ENCODE measurements around the gene SH2B2.

GRCh38 chr7:102289057-102289456, 2.4 kb downstream of the SH2B2 start:
- TF ChIP-seq CTCF (IDR thresholded peaks at IDR 0.05) = no peak
- no peak for TF ChIP-seq POLR2A (IDR thresholded peaks at IDR 0.05)
- no peak for TF ChIP-seq EP300 (IDR thresholded peaks at IDR 0.05)

Measured in tibial nerve (tissue), 4 donors.